Right lobe of liver (tissue), 4 donors: ENCODE data around the gene MTG1.

Source experiments
- POLR2A ChIP-seq: fragments of 450-650 bp; IDR thresholded peaks from one replicate; pipeline ENCODE4 v1.6.1; 2017; ENCODE audit warnings: antibody characterized with exemption, mild to moderate bottlenecking
- TF ChIP-seq, protein P1 (sequence below), 4 donors: fragments of 200-600 bp in 3 of 4; fragments of 450-650 bp in 1 of 4; IDR thresholded peaks; one replicate each; pipeline versions ENCODE4 v1.5.1 to v1.8.0; 2016 to 2022; ENCODE audit warnings: antibody characterized with exemption in 4 of 4, mild to moderate bottlenecking in 2 of 4
- donor health status: DM: no; HTN: no; CAD: no.
- donor health status: DM: no; HTN: no; CAD: no.
- donor health status: DM: no; HTN: yes; CAD: no.

DNA sequence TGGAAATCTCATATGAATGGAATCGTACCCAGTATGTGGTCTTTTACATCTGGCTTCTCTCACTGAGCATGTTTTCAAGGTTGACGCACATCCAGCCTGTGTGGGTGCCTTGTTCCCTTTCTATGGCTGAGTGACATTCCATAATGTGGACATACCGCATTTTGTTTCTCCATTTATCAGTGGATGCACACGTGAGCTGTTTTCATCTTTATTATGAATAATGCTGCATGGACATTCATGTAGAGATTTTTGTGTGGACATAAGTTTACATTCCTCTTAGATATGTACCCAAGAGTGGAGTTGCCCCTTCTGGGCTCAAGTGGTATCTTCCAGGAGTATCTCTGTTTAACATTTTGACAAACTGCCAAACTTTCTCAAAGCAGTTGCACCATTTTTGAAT lies 58.5 kb downstream of the MTG1 start:
- TF ChIP-seq, protein P1, sequence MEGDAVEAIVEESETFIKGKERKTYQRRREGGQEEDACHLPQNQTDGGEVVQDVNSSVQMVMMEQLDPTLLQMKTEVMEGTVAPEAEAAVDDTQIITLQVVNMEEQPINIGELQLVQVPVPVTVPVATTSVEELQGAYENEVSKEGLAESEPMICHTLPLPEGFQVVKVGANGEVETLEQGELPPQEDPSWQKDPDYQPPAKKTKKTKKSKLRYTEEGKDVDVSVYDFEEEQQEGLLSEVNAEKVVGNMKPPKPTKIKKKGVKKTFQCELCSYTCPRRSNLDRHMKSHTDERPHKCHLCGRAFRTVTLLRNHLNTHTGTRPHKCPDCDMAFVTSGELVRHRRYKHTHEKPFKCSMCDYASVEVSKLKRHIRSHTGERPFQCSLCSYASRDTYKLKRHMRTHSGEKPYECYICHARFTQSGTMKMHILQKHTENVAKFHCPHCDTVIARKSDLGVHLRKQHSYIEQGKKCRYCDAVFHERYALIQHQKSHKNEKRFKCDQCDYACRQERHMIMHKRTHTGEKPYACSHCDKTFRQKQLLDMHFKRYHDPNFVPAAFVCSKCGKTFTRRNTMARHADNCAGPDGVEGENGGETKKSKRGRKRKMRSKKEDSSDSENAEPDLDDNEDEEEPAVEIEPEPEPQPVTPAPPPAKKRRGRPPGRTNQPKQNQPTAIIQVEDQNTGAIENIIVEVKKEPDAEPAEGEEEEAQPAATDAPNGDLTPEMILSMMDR (IDR thresholded peaks at IDR 0.05): no peak
- TF ChIP-seq POLR2A: no peak
